Ascending aorta (tissue), 2 donors: ENCODE results near the gene NCMAP. TPM values are rescaled to one million over a fixed set of nuclear protein-coding genes. Genes with fewer than 3 reads are reported as not detected.

ENCODE experiments used
- DNase-seq, 2 donors: peaks; one replicate each; pipeline ENCODE4 v3.0.0-alpha.2; 2019; ENCODE audit warnings: low spot score in 2 of 2
- H3K27ac ChIP-seq, 2 donors: fragments of 200-600 bp; sonication (generic); one replicate each; pipeline ENCODE4 v1.5.1; 2016 to 2017; ENCODE audit warnings: mild to moderate bottlenecking in 1 of 2
- H3K27me3 ChIP-seq: fragments of 200-600 bp; sonication (generic); one replicate; pipeline ENCODE4 v1.5.1; 2017
- H3K36me3 ChIP-seq, 2 donors: fragments of 200-600 bp; sonication (generic); one replicate each; pipeline ENCODE4 v1.5.1; 2016
- H3K4me1 ChIP-seq, 2 donors: fragments of 200-600 bp; sonication (generic); one replicate each; pipeline ENCODE4 v1.5.1; 2016 to 2017; ENCODE audit warnings: mild to moderate bottlenecking in 1 of 2
- H3K4me3 ChIP-seq, 2 donors: fragments of 200-600 bp; sonication (generic); one replicate each; pipeline ENCODE4 v1.5.1; 2016 to 2017; ENCODE audit warnings: mild to moderate bottlenecking in 1 of 2
- H3K9me3 ChIP-seq, 2 donors: fragments of 200-600 bp; sonication (generic); one replicate each; pipeline ENCODE4 v1.5.1; 2016
- CTCF ChIP-seq, 3 experiments: fragments of 200-600 bp in 2 of 3; fragments of 450-650 bp in 1 of 3; sonication (generic) in 2 of 3; IDR thresholded peaks; one replicate each; pipeline ENCODE4 v1.5.1; 2016 to 2019; ENCODE audit warnings: antibody characterized with exemption in 3 of 3, mild to moderate bottlenecking in 1 of 3, moderate library complexity in 1 of 3
- intact Hi-C: fragments of 100-400 bp; cut with DNase I; formaldehyde crosslinking; loops from one replicate; pipeline ENCODE4 v1.15.1; 2023
- total RNA-seq: library from RNA; depleted of rRNA; stranded (reverse); fragments of >200 nt; gene quantifications from one replicate; pipeline ENCODE4 v1.1.0, GENCODE V29; 2016

NCMAP gene
- total RNA-seq, 1 donor from 2014 or later, result not detected

- no peaks in the 10 kb centered on the region for H3K27me3 ChIP-seq
- no peak for TF ChIP-seq CTCF (IDR thresholded peaks at IDR 0.05)
- peak overlapping the region; percentile 95 to 100 for H3K27ac ChIP-seq
- H3K4me1 ChIP-seq, result peaks cover 8 to 15% of the 10 kb centered on the region in 2 donors
- no peaks in the 10 kb centered on the region for H3K9me3 ChIP-seq
- peak in 1 of 2 donors; percentile 71 for DNase-seq
- peaks cover 8 to 9% of the 10 kb centered on the region in 2 donors for H3K36me3 ChIP-seq
- intact Hi-C loops, result loop anchor here (2.0 to 5.0 kb wide), 3 partner anchors 103 to 1521 kb away; partner anchors contain the start of genes CLIC4 and SYF2
- peak overlapping the region; percentile 73 to 88 for H3K4me3 ChIP-seq
Observed at GRCh38 chr1:24641646-24642151, 85.8 kb downstream of the NCMAP start.

- peak within 1 kb of the TSS; percentile 73 to 88 for H3K4me3 ChIP-seq
- intact Hi-C loops, result loop anchor here (2.0 to 5.0 kb wide), 3 partner anchors 102 to 1520 kb away; partner anchors contain the start of genes CLIC4 and SYF2
- no peaks in the 10 kb centered on the region for H3K27me3 ChIP-seq
- peaks cover 8 to 15% of the 10 kb centered on the region in 2 donors for H3K4me1 ChIP-seq
- no peaks in the 10 kb centered on the region for H3K9me3 ChIP-seq
- peaks cover 18 to 20% of the 10 kb centered on the region in 2 donors for H3K36me3 ChIP-seq
- H3K27ac ChIP-seq, result peak within 1 kb of the TSS; percentile 95 to 100
- peak in 2 of 3 experiments; percentile 10 for TF ChIP-seq CTCF (IDR thresholded peaks at IDR 0.05)
- DNase-seq, result peak; percentile 98 to 100
Observed at GRCh38 chr1:24642481-24643362, 86.8 kb downstream of the NCMAP start, which contains the start of gene SRRM1. Gene SRRM1 (plus strand): TSS chr1:24643302. CDS start chr1:24643327, 25 bp downstream.

- H3K9me3 ChIP-seq, result no peaks in the 10 kb centered on the region
- no peak for TF ChIP-seq CTCF (IDR thresholded peaks at IDR 0.05)
- peaks cover 26 to 28% of the 10 kb centered on the region in 2 donors for H3K36me3 ChIP-seq
- no peak for DNase-seq
- H3K4me3 ChIP-seq, result peak overlapping the region; percentile 67 to 73
- peaks cover 8 to 15% of the 10 kb centered on the region in 2 donors for H3K4me1 ChIP-seq
- intact Hi-C loops, result loop anchor here (2.0 to 5.0 kb wide), 3 partner anchors 101 to 1519 kb away; partner anchors contain the start of genes CLIC4 and SYF2
- H3K27ac ChIP-seq, result peak overlapping the region; percentile 90 to 92
- H3K27me3 ChIP-seq, result no peaks in the 10 kb centered on the region
Observed at GRCh38 chr1:24643363-24644099, 87.6 kb downstream of the NCMAP start.

- intact Hi-C loops, result loop anchor here (5.0 kb wide), 2 partner anchors 588 to 1518 kb away; partner anchors contain the start of gene SYF2
- TF ChIP-seq CTCF (IDR thresholded peaks at IDR 0.05), result no peak
- Histone ChIP-seq H3K27me3 (no peaks in the 10 kb centered on the region), H3K36me3 (peaks cover 32 to 33% of the 10 kb centered on the region in 2 donors), H3K9me3 (no peaks in the 10 kb centered on the region), H3K27ac (peak overlapping the region; percentile 90 to 92), H3K4me3 (peak overlapping the region; percentile 67 to 73), H3K4me1 (peaks cover 8 to 15% of the 10 kb centered on the region in 2 donors)
- DNase-seq, result no peak
Observed at GRCh38 chr1:24644100-24644384, 88.2 kb downstream of the NCMAP start.

GRCh38 chr1:24648919-24649318, 93.0 kb downstream of the NCMAP start:
- peaks cover 4 to 10% of the 10 kb centered on the region in 2 donors for H3K4me1 ChIP-seq
- no peak overlapping the region for H3K27ac ChIP-seq
- intact Hi-C loops, result no loop called here
- no peak for TF ChIP-seq CTCF (IDR thresholded peaks at IDR 0.05)
- no peak overlapping the region for H3K4me3 ChIP-seq
- H3K27me3 ChIP-seq, result no peaks in the 10 kb centered on the region
- peaks cover 79 to 82% of the 10 kb centered on the region in 2 donors for H3K36me3 ChIP-seq
- no peaks in the 10 kb centered on the region for H3K9me3 ChIP-seq
- no peak for DNase-seq
